Mesenteric fat pad (tissue), 1 donor: ENCODE measurements around the gene MAML2. TPM values are rescaled to one million over a fixed set of nuclear protein-coding genes. Genes with fewer than 3 reads are reported as not detected.

Source experiments
- DNase-seq: peaks from one replicate; pipeline ENCODE4 v3.0.0-alpha.2; 2020; ENCODE audit warnings: low spot score
- total RNA-seq: library from RNA; stranded (reverse); fragmentation: NEBNext Ultra II Directional; extraction: Animal tissue kit (Norgen Biotek cat#: 25700); gene quantifications from one replicate; pipeline ENCODE4 v1.2.1, GENCODE V29; 2021
- donor health status: DM: yes; HTN: yes; CAD: no.

The MAML2 gene
- total RNA-seq, 1 donor from 2014 or later = 19.9 TPM

DNA sequence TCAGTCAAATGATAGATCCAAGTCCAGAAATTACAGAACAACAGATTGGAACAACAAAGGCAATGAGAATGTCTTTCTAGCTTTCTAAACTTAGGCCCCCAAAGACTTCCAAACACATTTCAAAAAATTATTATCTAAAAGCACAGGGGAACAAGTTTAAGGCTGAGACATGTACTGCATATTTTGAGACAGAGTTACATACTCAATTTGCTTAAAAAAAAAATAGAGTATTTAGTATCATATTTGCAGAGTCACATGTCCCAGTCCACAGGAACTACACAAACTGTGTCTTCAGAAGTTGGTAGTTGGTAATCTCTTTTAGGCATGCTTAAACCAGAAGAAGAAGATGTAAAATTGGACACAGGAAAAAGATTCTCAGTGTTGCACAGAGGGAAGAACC lies 127.2 kb downstream of the MAML2 start:
- no peak for DNase-seq

DNA sequence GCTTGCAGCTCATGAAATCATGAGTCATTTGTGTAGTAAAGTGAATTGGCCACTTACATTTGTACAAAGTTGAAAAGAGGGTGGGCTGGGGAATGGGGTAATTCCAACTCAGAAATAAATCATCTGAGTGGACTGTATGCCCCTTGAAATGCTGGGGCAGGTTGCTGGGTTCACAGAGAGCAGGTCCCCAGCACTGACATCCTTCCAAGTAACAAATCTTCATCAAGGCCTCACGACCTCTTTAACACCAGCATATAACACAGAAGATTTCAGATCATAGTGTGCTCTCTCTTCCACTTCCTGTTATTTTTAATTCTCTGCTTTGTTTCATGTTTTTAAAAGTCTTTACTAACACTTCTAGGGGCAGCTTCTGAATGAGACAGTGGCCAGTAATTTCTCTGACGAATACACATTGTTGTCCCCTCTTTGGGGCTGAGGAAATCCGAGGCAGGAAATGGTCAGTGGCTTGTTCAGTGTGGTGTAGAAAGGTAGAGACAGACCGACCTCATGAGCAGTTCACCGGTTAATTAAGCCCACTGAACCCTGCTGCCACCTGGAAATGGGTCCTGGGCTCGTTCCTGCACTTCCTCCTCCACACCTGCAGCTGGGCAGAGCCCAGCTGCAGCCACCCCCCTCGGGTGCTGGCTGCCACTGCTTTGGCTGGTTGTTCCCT lies 127.7 kb downstream of the MAML2 start:
- DNase-seq = no peak

DNA sequence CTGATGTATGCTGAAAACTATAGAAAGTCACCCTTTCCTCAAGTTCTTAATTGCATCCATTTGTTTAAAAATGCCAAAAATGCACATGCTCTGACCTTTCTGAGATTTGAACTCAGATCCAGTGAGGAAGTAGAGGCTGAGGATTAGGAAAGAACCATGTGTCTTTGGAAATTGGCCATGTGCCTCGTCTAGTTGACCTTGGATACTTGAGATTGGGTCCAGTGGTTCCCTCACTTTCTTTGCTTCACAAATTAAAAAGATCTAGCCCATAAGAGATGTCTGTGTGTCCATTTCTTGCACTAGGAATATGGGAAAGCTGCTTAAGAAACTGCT lies 128.3 kb downstream of the MAML2 start:
- no peak for DNase-seq

DNA sequence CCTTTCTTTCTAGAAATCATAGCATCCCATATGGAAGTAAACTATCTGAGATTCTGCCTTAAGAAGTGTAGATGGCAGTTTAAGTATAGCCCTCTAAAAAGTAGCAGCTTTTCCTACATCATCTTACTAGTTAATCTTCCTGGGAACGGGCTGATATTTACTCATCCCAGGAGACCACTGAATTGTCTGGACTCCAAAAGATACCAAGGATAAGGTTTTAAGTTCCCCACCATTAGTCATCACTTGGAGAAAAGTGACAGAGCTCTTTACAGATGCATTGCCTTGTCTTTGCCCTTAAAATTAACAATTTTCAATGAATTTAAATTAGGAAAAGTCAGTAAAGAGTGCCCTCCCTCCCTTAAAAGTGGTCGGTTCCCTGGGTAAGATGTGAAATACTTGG lies 129.5 kb downstream of the MAML2 start:
- DNase-seq = no peak

DNA sequence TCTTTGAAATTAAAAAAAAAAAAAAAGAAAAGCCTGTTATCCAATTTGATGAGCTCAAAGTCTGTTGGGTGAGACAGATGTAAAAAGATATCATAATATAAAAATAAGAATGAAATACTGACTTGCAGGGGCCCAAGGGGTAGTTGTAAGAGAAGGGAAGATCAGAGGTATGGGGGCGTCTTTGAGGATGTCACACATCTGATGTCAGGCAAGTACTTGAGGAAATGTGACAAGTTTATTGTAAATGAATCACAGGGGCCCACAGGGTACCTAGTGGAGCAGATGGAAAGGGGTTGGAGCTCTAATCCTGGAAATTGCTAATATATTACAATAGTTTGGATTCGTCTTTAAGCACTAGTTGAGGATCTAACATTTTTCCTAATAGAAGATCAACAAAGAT lies 131.6 kb downstream of the MAML2 start:
- DNase-seq = no peak

DNA sequence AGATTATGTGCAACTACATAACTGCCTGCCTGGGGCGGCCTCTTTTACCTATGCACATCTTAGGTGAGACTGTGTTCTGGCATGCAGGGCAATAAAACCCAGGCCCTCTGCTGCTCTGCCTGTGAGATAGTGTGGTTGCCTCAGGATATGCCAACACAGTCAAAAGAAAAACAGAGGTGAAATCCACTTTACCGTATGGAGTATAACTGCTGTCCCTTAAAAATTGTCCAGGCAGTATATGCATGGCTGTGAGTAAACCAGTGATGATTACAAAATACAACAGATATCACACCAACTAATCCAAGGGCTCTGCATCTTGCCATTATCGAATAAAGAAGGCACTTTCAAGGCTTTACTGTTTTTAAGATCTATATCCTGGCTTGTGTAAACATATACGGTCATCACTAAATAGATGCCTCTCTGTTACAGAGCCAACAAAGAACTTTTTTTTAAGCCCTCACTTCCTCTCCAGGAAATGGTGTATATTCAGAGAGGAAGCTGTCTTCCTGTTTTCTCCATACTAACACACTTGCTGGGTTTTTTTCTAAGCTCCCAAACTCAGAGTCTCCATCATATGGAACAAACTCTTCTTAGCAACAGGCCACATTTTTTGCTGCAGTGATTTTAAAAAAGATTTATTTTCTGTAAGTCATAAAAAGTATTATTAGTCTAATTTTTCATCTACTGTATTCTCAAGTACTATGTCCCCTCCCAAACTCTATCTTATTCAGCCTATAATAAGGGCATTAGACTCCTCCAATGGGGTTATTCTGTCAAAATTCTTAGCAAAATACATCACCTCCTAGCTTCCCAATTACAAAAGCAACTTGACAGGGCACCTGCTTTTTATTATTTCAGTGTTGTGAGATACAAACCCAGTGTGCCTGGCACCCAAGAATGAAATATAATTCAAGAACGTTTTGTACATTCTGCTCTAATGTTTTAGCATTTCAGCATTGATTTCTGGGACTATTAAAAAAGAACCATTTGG lies 135.2 kb downstream of the MAML2 start:
- DNase-seq = no peak

DNA sequence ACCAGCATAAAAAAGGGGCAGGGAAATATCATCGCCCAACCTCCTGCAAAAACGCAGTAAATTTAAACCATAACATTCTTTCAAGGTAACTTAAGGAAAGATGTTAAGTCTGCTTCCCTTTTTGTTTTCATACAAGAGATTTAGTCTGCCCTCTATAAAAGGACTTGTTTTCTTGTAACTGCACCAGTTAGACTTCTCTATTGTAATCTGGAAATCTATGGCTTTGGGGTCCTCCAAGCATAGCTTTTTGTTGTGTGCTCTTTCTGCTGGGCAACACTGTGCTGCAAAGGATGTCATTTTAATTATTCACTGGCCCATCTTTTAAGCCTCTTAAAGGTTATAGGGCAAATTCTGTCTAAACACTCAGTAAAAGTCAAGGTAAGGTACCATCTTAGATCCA lies 136.0 kb downstream of the MAML2 start:
- DNase-seq = no peak

DNA sequence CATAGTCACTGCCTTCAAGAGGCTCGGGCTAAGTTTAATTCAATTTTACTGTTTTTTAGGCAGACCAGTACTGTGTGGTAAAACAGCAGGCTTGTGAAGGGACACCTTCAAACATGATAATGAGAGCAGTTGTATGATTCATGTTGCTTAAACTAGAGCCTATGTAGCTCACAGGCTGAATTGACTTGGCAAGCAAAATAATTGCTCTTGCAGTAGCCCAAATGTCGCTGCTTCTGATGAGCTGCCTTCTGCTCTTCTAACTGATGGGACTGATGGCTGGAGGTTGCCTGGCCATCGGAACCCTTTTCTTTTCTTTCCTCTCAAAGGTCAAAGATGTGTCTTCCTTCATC lies 137.6 kb downstream of the MAML2 start:
- no peak for DNase-seq

DNA sequence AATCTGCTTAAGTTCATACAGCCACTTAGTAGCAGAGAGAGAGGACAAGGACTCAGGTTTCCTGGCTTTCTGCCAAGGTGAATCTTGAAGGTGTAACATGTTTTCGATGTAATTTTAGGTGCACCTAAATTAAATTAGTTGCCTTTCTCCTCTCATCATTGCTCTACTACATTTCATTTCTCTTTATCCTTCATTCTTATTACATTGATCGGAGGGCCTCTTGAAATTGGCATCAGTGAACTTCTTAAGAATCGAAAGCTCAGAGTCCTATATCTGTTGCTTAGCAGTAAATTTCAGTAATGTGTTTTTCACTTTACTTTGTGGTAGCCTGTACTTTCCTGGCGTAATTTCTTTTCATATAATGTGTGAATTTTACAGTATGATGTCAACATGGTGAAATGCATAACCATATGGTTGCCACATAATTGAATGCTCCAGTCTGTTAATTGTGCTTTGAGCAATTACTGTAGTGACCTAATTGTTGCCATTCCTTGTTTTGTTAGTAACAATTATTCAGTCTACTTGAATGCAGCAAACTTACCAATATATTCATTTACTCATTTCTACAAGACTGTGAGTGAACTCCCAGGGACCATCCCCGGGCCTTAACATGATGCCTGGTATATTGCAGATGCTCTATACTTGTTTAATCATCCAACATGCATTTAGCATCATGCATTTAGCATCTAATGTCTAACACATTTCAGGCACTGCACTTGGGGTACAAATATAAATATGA lies 138.1 kb downstream of the MAML2 start:
- no peak for DNase-seq

DNA sequence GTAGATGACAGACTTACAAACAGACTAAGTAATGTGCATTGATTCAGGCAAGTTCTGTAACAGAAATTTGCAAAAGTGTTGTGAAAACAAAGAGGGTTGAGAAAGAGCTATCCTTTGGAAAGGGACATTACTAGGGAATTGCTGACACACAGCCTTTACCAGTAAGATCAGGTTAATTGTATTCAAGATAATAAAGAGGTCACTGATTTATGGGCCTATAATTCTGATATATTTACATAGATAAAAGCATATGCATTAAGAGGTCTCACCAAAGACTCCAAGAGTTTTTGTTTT lies 138.7 kb downstream of the MAML2 start:
- no peak for DNase-seq

DNA sequence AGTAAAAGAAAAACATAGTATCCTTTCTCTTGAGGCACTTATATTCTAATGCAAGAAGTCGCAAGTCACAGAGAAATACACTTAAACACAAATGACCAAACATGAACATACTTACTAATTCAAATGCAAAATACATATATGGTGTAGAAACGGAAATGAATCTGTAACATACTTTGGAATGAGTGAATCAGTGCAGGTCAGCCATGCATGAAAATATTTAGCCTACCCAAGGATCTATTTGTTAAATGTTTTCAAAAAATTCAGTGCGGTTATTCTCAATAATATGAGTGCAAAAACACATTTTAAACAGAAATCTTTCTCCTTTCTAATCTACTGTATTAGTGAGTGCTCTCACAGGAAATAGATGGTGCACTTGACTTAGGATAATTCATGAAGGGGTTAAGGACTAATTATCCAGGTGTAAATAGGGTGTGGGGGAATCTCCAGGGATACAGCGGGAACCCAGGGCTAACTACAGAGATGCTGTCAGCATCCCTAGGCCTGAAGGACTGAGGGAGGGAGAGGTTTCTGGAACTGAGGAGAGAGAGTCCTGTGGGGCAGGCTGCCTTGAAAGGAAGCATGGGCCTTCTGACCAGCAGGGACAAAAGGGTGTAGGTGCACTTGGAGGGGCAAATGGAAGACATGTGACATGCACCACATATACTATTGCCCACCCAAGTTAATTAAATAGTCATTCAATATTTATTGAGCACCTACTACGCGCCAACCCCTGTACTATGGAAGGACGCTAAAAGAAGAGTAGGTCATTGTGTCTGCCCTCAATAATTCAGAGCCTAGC lies 139.2 kb downstream of the MAML2 start:
- no peak for DNase-seq

DNA sequence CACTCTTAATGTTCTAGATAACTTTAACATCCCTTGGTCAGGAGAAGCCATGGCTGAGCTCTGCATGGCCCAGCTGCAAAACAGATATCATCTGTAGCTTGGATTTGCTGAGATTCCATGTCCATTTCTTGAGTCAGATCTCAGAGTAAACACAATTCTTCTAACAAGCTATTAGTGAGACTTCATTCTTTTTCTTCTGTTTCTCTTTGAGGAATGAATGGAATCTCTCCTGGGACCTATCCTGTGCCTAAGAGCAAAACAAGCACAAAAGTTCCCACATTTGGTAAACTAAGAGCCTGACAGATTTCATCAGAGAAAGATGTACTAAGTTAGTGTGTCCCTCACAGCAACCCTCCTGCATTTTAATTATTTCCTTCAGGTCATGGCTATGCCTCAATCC lies 142.8 kb downstream of the MAML2 start:
- DNase-seq = no peak

DNA sequence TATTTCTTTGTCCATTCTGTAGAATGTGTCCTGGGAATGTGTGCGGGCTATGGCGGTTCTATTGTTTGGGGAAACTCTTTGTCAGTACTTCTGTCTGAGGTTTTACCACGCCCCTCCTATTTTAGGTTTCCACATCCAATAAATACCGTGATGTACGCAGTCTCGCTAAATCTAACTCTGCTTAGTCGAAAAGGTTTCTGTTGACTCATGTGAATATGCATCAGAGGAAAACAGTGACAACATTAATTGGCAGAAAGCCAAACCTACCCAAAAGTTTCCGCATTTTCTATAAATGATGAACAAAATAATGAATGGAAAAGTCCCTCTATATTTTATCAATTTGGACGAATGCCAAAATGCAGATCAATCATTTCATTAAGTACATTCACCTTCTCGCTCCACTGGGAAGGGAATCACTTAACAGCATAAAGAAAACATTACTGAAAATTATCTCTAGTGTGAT lies 143.4 kb downstream of the MAML2 start:
- DNase-seq = no peak

DNA sequence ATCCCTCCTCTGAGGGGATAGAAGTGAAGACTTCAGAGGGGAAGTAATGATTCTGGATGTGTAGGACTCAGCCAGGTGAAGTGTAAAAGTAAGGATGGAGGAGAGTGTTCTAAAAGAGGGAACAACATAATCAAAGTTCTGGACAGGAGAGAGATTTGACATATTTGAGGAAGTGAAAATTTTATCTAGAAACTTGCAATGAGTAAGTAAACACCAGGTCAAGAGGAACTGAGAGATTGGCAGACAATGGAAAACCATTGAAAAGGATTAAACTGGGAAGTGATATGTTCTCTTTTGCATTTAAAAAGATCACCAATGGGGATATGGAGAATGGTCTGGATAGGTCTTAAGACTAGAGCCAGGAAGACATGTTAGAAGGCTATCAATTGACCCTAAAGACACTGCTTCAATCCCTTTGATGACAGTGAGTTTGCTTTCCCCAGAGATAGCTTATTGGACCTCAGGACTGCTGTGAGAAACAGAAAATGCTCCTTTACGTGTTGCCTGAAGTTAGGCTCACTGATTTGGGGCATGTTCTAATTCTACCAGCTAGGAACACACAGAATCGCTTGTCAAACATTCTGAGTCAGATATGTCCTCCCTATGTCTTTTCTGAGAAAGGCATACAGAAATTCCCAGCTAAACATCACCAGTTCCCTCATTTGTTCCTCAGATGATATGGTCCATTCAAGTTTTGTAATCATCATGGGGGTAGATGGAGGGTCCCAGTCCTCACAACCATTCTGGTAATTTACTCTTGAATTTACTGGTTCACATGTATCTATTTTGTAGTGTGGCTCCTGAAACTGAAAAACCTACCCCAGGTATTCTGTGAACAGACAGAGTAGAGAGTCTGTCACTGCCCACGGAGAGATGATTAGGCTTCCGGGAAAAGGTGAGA lies 144.9 kb downstream of the MAML2 start:
- DNase-seq = no peak

DNA sequence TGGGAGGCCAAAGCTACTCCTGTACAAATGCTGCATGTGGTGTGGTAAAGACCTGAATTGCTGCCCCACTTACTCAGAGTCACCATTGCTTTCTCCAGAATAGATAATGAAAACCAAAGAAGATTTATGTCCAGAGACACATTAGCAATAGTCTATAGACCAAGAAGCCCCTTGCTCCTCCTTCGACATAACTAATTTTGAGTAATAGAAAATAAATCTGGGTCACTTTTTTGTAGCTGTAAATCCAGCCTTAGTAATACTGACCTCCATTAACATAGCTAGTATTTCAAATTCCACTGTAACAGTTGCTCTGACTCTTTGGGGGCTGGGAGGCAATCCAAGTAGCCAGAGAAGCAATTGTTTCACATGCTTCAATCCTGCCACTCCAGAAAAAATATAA lies 145.9 kb downstream of the MAML2 start:
- DNase-seq = no peak

DNA sequence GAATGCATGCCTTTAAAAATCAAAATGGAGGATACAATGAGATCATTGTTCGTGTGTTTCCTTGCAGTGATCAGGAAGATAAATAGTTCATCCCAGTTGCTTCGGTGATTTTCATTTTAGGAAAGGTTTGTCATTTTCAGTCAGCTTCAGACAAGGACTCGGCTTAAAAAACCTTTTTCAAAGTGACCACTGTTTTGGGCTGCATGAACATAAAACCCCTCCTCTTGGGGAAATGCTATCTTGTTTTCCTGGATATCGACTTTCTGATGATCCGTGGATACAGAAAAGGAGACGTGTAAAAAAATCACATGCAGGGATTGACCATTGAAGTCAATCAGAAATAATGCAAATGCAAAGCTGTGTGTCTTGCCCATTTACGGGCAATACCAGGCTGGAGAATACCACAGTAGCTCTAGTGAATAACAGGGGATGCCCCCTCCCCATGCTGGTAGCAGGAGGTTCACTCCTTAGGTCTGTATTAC lies 146.8 kb downstream of the MAML2 start:
- no peak for DNase-seq

DNA sequence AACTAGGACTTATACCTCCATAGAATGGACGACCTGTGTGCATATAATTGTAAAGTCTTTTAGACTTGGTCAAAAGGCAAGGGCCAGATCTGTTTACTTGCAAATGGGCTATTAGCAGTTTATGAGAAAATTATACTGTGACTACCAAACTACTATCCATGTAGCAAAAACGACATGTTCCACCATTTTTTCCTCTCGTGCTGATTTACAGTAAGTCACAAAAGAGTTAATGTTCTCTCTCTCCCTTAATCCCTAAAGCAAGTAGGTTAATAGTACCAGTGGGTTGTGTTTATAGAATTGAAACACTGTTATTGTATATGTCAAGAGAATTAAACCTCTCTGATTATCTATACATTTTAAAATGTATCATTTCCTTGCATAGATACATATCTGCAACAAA lies 147.3 kb downstream of the MAML2 start:
- DNase-seq = no peak

DNA sequence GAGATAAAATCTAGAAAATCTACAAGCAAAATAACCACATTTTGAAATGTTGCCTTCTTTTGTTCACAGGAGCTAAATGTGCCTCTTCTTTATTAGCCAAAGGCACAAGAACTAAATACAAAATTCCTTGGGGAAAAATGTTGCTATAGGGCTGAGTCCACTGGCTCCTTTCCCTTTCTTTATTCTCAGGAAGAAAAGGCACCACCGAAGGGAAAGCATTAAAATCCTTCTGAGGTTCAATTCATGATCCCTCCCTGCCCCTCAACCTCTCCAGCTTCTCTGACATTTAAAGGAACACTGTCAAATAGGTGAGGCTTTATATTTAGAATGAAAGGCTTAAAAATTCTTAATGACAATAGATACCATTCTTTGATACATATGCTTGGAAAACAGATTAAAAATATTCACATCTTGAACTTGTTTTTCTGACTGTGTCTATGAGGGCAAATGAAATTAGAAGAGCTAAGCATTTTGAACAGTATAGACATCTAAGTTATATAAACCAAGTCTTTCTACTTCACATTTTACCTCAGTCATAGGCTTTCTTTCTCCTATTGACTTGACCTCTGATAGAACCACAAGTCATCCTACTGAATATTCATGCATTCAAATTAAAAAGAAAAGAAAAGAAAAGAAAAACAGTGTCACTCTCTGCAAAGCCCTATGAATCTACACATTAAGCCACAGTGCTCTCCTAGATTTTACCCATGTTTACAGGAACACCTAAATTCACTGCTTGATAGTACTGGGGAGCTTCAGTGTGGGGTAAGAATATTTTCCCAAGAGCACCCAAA lies 148.2 kb downstream of the MAML2 start:
- DNase-seq = no peak

DNA sequence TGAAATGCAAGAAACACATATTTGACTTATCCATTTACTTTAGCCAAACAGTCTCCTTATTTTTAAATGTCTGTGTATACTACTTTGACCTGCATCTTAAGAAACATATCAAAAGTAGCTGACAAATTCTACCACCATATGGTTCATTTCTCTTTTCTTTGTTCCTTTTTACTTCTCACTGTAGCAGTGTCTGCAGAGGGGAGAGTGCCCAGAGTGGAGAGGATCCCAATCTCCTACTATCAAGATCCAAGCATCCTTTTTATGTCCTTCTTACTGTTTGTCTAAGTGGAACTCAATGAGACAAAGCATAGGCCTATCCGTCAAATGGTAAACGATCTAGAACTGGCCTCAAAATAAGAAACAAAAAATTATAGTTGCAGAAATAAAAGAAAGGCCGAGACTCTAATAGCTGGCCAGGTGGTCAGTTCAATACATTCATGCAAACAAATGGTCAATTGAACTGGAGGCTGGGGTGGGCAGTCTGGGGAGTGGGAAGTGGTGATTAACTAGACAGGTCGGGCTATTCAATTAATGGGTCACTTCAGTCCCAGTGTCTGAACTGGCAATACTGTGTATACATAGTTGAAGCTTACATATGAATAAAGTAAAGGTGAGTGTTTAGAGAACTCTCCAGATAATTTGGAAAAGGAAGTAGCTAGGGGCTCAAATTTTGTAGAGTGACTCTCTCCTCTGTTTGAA lies 149.1 kb downstream of the MAML2 start:
- no peak for DNase-seq
